PFSK-1 (cell line): ENCODE results near the gene TIMM10.

Experiments used
- FOXP2 ChIP-seq: optimal IDR thresholded peaks from 2 replicates; pipeline ENCODE3; 2011; ENCODE audit warnings: borderline replicate concordance, control low read depth, inconsistent platforms; ENCODE audit not compliant: insufficient read depth; ENCODE audit errors: extremely low read length, extremely low read depth
- POLR2AphosphoS5 ChIP-seq: IDR thresholded peaks from 2 replicates; pipeline ENCODE4 v1.6.1; 2012; ENCODE audit warnings: low read depth, mild to moderate bottlenecking, control low read depth, low read length, moderate library complexity
- TAF1 ChIP-seq: IDR thresholded peaks from 2 replicates; pipeline ENCODE4 v1.6.1; 2012; ENCODE audit warnings: low read length, control low read depth, borderline replicate concordance; ENCODE audit not compliant: insufficient read depth
- TF ChIP-seq, protein P1 (sequence below), 2 experiments: IDR thresholded peaks; 2 replicates each; pipeline versions ENCODE4 v1.6.1 to v1.8.0; 2011 to 2012; ENCODE audit warnings: low read depth in 2 of 2, low read length in 2 of 2, control low read depth in 1 of 2, inconsistent platforms in 1 of 2, mild to moderate bottlenecking in 1 of 2, moderate library complexity in 1 of 2; ENCODE audit not compliant: insufficient read depth in 1 of 2

DNA sequence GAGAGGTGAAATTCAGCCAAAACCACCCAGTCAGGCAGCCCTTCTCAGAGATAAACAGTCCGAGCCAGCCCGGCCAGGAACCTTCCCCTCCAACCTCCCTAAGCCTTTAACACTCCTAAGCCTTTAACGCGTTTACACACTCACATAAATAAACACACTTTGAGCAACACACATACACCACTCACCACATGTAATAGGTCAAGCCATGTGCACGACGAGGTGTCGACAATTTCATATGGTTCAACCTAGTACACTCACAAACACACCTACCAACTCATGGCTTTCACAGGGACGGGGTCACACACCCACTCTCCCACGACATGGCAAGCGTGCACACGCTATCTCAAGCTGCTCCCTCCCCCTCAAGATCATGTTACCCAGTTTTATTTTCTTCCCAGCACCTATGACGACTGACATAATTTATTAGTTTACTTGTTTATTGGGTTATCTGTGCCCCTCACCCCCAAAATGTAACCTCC is 30.5 kb downstream of the TIMM10 start:
- TF ChIP-seq POLR2AphosphoS5 (no peak; the same call in 1 of the 2 replicates), FOXP2 (no peak), TAF1 (no peak)
- TF ChIP-seq, protein P1, sequence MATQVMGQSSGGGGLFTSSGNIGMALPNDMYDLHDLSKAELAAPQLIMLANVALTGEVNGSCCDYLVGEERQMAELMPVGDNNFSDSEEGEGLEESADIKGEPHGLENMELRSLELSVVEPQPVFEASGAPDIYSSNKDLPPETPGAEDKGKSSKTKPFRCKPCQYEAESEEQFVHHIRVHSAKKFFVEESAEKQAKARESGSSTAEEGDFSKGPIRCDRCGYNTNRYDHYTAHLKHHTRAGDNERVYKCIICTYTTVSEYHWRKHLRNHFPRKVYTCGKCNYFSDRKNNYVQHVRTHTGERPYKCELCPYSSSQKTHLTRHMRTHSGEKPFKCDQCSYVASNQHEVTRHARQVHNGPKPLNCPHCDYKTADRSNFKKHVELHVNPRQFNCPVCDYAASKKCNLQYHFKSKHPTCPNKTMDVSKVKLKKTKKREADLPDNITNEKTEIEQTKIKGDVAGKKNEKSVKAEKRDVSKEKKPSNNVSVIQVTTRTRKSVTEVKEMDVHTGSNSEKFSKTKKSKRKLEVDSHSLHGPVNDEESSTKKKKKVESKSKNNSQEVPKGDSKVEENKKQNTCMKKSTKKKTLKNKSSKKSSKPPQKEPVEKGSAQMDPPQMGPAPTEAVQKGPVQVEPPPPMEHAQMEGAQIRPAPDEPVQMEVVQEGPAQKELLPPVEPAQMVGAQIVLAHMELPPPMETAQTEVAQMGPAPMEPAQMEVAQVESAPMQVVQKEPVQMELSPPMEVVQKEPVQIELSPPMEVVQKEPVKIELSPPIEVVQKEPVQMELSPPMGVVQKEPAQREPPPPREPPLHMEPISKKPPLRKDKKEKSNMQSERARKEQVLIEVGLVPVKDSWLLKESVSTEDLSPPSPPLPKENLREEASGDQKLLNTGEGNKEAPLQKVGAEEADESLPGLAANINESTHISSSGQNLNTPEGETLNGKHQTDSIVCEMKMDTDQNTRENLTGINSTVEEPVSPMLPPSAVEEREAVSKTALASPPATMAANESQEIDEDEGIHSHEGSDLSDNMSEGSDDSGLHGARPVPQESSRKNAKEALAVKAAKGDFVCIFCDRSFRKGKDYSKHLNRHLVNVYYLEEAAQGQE (IDR thresholded peaks at IDR 0.05; ENCODE audit: insufficient read depth in 1 of 2, low read depth in 2 of 2, low read length in 2 of 2): no peak
